IPS-18c (cell line): ENCODE measurements around the gene EWSR1.

ENCODE experiments used
- H3K4me3 ChIP-seq: 2 replicates; pipeline ENCODE4 v1.7.0; 2013; ENCODE audit warnings: low read depth, mild to moderate bottlenecking, low read length, moderate library complexity; ENCODE audit not compliant: insufficient read depth
- H3K9me3 ChIP-seq: one replicate; pipeline ENCODE4 v1.6.1; 2013; ENCODE audit warnings: mild to moderate bottlenecking, low read length, moderate library complexity; ENCODE audit not compliant: control insufficient read depth, insufficient read depth

The EWSR1 gene

GRCh38 chr22:29263791-29264276, 4.2 kb upstream of the EWSR1 start:
- Histone ChIP-seq H3K4me3 (no peak overlapping the region), H3K9me3 (no peaks in the 10 kb centered on the region)

- no peaks in the 10 kb centered on the region for H3K9me3 ChIP-seq
- H3K4me3 ChIP-seq, result no peak overlapping the region
Measured at GRCh38 chr22:29265305-29265704, 2.8 kb upstream of the EWSR1 start.

GRCh38 chr22:29265929-29266328, 2.1 kb upstream of the EWSR1 start:
- no peak overlapping the region for H3K4me3 ChIP-seq

GRCh38 chr22:29266564-29267461, 1.3 kb upstream of the EWSR1 start:
- H3K9me3 ChIP-seq, result no peaks in the 10 kb centered on the region
- H3K4me3 ChIP-seq, result peak overlapping the region; percentile 99

More at GRCh38 chr22:29265929-29266328, 2.1 kb upstream of the EWSR1 start:
- H3K9me3 ChIP-seq, result no peaks in the 10 kb centered on the region

GRCh38 chr22:29267462-29267857, 608 bp upstream of the EWSR1 start:
- peak overlapping the region; percentile 99 for H3K4me3 ChIP-seq

GRCh38 chr22:29268511-29269229, 602 bp downstream of the EWSR1 start:
- Histone ChIP-seq H3K4me3 (peak overlapping the region; percentile 99), H3K9me3 (no peaks in the 10 kb centered on the region)

More at GRCh38 chr22:29267462-29267857, 608 bp upstream of the EWSR1 start:
- no peaks in the 10 kb centered on the region for H3K9me3 ChIP-seq

- Histone ChIP-seq H3K9me3 (no peaks in the 10 kb centered on the region), H3K4me3 (peak overlapping the region; percentile 99)
Measured at GRCh38 chr22:29269230-29269604, 1.1 kb downstream of the EWSR1 start.

- H3K4me3 ChIP-seq, result peak overlapping the region; percentile 99
- no peaks in the 10 kb centered on the region for H3K9me3 ChIP-seq
Measured at GRCh38 chr22:29269731-29270474, 1.8 kb downstream of the EWSR1 start.

GRCh38 chr22:29270475-29271271, 2.6 kb downstream of the EWSR1 start:
- peak overlapping the region; percentile 99; the same call in 1 of the 2 replicates for H3K4me3 ChIP-seq
- H3K9me3 ChIP-seq, result no peaks in the 10 kb centered on the region

GRCh38 chr22:29272624-29273023, 4.6 kb downstream of the EWSR1 start:
- Histone ChIP-seq H3K9me3 (no peaks in the 10 kb centered on the region), H3K4me3 (no peak overlapping the region)

- no peak overlapping the region for H3K4me3 ChIP-seq
- H3K9me3 ChIP-seq, result no peaks in the 10 kb centered on the region
Measured at GRCh38 chr22:29275167-29275566, 7.1 kb downstream of the EWSR1 start.

GRCh38 chr22:29275819-29276565, 7.9 kb downstream of the EWSR1 start:
- Histone ChIP-seq H3K9me3 (no peaks in the 10 kb centered on the region), H3K4me3 (no peak overlapping the region)

GRCh38 chr22:29277927-29278326, 9.9 kb downstream of the EWSR1 start:
- Histone ChIP-seq H3K9me3 (no peaks in the 10 kb centered on the region), H3K4me3 (no peak overlapping the region)

- Histone ChIP-seq H3K4me3 (no peak overlapping the region), H3K9me3 (no peaks in the 10 kb centered on the region)
Measured at GRCh38 chr22:29284196-29284595, 16.1 kb downstream of the EWSR1 start.

GRCh38 chr22:29288837-29289236, 20.8 kb downstream of the EWSR1 start:
- no peak overlapping the region for H3K4me3 ChIP-seq
- no peaks in the 10 kb centered on the region for H3K9me3 ChIP-seq

- Histone ChIP-seq H3K4me3 (no peak overlapping the region), H3K9me3 (no peaks in the 10 kb centered on the region)
Measured at GRCh38 chr22:29290061-29290460, 22.0 kb downstream of the EWSR1 start.
